SH-SY5Y (cell line): ENCODE measurements around the gene LIN9.

Source experiments
- GATA2 ChIP-seq: IDR thresholded peaks from 2 replicates; pipeline ENCODE4 v1.6.1; 2011; ENCODE audit warnings: mild to moderate bottlenecking, low read depth, low read length
- GATA3 ChIP-seq: IDR thresholded peaks from 2 replicates; pipeline ENCODE4 v1.6.1; 2011; ENCODE audit warnings: low read depth, mild to moderate bottlenecking, low read length, moderate library complexity

Gene LIN9

GRCh38 chr1:226220473-226221189, 88.3 kb downstream of the LIN9 start:
- TF ChIP-seq GATA3 (no peak), GATA2 (no peak)

- no peak for TF ChIP-seq GATA3
- TF ChIP-seq GATA2: no peak
These were observed 91.7 kb downstream of the LIN9 start for GRCh38 chr1:226217273-226217672.

DNA sequence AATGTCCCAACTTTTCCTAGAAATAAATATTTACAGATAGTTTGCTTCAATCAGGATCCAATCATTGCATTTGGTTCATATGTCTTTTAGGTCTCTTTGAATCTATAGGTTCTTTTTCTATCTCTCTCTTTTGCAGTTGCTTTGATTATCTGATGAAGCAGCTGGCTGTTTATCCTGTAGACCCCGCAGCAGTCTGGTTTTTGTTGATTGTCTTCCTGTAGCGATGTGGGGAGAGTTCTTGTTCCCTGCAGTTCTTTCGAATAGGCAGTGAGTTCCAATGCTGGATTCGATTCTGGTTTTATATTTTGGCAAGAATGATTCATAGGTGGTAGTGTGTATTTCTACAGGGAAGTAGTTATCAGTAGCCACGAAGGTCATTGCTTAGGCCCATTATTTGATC, 92.9 kb downstream of the LIN9 start:
- TF ChIP-seq GATA3 (no peak), GATA2 (peak; percentile 55)

DNA sequence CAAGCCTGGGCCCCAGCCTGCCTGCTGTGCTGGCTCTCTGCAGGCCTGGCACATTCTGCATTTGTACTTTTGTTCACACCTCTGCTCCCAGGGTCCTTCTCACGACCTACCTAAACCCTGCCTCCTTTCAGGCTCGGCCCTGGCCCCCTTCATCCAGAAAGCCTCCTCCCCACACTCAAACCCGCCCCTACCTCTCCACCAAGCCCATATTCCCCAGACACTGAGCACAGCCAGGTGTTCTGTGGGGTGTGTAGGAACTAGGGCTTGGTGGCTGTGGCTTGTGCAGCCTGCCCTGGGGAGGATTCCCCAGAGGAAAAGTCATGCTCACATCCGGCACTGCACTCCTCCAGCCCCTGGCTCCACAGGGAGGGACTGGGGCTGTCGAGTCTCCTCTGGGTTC, 93.7 kb downstream of the LIN9 start:
- no peak for TF ChIP-seq GATA3
- no peak for TF ChIP-seq GATA2

DNA sequence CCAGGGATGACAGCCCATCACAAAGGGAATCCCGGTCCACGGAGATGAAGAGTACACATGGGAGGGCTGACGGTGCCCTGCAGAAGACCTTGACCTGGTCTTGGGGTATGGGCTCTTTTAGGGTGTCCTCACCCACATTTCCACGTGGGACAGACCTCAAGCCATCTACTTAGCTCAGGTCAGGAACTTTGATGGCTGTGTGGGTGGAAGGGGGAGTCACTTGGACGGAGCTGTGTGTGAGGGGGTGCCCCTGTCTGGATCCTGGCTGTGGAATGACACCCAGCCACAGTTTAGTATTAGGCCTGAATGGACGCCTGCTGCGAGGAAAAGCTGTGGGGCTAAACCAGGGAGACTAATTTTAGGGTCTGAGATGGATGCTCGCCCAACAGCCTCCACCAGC, 96.4 kb downstream of the LIN9 start:
- no peak for TF ChIP-seq GATA3
- no peak for TF ChIP-seq GATA2

DNA sequence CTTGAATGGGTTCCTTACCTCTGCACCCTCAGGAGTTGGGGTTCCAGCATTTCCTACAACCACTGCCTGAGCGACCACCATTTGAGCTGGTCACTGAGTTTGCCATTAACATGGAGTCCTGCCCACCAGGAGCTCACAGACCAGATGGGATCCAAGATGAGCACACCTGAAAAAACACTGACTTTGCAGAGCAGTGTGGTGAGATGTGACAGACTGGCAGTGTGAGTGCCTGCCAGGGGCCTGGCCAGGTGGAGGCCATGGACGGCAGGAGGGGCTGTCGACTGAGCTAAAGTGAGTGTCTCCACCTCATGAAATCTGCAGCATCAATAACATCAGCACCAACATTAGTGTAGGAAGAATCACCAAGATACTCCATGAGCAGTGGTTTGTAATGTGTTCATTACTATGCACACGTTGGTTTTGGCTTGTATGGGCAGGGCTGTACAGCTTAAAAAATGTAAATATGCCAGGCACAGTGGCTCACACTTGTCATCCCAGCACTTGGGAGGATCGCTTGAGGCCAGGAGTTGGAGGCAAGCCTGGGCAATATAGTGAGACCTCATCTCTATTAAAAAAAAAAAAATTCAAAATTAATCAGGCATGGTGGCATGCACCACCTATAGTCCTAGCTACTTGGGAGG, 97.7 kb downstream of the LIN9 start:
- TF ChIP-seq GATA2 (no peak), GATA3 (no peak)

- TF ChIP-seq GATA3 (no peak), GATA2 (no peak)
These were observed 98.3 kb downstream of the LIN9 start for GRCh38 chr1:226210571-226211176.

DNA sequence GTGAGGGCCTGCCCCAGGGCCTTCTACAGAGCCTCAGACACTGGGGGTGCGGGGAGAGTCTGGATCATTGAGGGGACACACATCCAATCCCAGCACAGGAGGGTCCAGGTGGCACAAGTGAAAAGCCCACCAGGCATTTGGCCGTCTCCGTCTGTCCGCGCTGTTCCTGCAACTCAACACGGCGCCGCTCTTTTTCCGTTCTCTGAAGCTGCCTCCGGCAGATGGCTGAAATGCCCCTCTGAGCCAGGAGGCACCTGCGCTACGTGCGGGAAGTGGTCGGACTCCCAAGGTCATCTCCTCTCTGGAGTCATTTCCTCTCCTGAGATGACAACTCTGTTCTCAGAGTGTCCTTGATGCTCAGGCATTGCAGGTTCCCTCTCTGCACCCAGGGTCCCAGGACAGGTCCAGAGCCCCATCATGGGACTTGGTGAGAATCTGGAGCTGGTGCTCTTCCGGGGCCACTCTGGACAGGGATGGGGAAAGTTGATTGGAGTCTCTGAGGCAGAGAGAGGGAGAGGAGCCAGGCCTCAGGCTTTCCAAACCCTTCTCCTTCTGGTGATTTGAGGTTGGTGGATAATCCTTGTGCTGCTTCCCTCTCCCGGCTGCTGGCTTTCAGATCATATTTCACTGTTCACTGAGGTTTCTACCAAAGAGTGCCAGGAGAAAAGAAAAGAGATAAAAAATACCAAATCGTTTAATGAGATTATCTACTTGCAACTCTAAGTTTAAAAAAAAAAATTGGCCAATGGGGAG, 99.5 kb downstream of the LIN9 start:
- TF ChIP-seq GATA2: no peak
- no peak for TF ChIP-seq GATA3

DNA sequence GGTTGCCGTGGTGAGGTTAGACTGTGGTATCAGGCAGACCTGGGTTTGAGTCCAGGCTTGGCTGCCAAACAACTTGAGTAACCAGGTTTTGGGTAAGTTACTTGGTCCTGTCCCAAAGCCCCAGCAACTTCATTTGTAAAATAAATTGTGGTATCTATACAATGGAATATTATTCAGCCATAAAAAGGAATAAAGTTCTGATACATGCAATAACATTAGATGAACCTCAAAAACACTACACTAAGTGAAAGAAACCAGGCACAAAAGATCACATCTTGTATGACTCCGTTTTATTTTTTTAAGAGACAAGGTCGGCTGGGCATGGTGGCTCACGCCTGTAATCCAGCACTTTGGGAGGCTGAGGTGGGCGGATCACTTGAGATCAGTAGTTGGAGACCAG, 101.9 kb downstream of the LIN9 start:
- TF ChIP-seq GATA2: no peak
- no peak for TF ChIP-seq GATA3

GRCh38 chr1:226204198-226204597, 104.8 kb downstream of the LIN9 start:
- TF ChIP-seq GATA3: no peak
- no peak for TF ChIP-seq GATA2

DNA sequence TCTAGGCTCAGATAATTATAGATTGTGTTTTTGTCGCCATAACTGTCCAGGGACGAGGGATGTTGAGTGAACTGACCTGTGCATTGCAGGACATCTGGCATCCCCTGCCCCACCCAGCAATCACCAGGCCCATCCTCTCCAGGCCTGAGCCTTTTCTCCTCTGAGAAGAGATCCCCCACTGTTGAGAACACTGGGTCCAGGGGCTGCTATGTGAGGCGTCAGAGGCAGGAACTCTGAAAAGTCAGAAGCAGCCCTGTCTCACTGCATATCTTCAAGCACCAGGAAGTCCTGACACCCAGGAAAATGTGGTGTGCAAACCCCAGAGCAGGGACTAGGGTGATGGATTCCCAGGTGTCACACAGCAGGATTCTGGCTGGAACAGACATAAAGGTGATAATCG, 105.3 kb downstream of the LIN9 start:
- TF ChIP-seq GATA2: no peak
- no peak for TF ChIP-seq GATA3

DNA sequence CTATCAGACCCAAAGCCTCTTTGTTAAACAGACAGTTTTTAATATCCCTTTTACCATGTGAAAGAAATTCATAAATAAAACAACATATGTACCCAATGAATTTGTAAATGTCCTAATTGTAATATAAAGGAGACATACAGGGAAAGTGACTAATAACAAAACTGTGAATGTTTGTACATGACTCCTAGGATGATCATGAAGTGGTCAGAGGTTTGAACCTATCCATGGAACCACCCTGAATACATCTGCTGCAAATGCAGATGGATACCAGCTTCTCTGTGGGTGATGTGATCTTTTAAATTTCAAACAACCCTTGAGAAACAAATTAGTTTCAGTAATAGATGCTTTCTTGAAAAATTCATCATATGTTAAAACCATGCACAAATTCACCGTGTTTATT, 105.7 kb downstream of the LIN9 start:
- TF ChIP-seq GATA3: no peak

DNA sequence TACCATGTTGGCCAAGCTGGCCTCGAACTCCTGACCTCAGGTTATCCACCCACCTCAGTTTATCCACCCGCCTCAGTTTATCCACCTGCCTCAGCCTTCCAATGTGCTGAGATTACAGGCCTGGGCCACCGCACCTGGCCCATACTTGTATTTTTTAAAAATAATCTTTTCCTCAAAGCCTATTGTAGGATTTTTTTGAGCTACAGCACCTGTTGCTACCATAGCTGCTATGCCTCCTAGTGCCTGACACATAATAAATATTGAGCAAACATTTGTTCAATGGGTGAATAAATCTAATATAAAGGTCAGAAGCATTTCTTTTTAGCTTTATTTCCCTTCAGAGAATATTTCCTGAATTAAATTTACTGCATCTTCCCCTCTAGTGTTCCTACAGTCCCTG, 106.7 kb downstream of the LIN9 start:
- TF ChIP-seq GATA3: no peak

GRCh38 chr1:226201029-226201593, 107.9 kb downstream of the LIN9 start:
- TF ChIP-seq GATA3 (no peak), GATA2 (no peak)
